OCI-LY1 (cell line): ENCODE data around the gene GBP7.
"Not testable (repeated sequence)": the region's sequence is repeated elsewhere in the genome, so short reads cannot be mapped to it uniquely, and the experiment has no call there.

Source experiments
- H2AFZ ChIP-seq: fragments of 200-600 bp; sonication (generic), shearing (Covaris generic); 2 replicates; pipeline ENCODE4 v1.6.0; 2014; ENCODE audit warnings: antibody characterized with exemption, mild to moderate bottlenecking, low read length
- H3F3A ChIP-seq: fragments of 200-600 bp; sonication (generic), shearing (Covaris generic); 2 replicates; pipeline ENCODE4 v1.6.0; 2014; ENCODE audit warnings: mild to moderate bottlenecking, antibody characterized with exemption, low read length, moderate library complexity; ENCODE audit not compliant: insufficient read depth
- H3K27ac ChIP-seq: fragments of 200-600 bp; sonication (generic); 2 replicates; pipeline ENCODE4 v1.5.1; 2014; ENCODE audit warnings: low read length, mixed run types, mild to moderate bottlenecking, low read depth; ENCODE audit not compliant: poor library complexity, severe bottlenecking
- H3K27me3 ChIP-seq: fragments of 200-600 bp; sonication (generic); 2 replicates; pipeline ENCODE4 v1.6.0; 2014; ENCODE audit warnings: antibody characterized with exemption, mild to moderate bottlenecking, low read length, moderate library complexity; ENCODE audit not compliant: insufficient read depth
- H3K36me3 ChIP-seq: fragments of 200-600 bp; sonication (generic); 2 replicates; pipeline ENCODE4 v1.6.1; 2014; ENCODE audit warnings: mild to moderate bottlenecking, antibody characterized with exemption, low read length, moderate library complexity, mixed read lengths; ENCODE audit not compliant: insufficient read depth
- H3K4me1 ChIP-seq: fragments of 200-600 bp; sonication (generic); 2 replicates; pipeline ENCODE4 v1.5.1; 2014; ENCODE audit warnings: mild to moderate bottlenecking, low read length, moderate library complexity; ENCODE audit not compliant: insufficient read depth, severe bottlenecking
- H3K4me2 ChIP-seq: fragments of 200-600 bp; sonication (generic), shearing (Covaris generic); 2 replicates; pipeline ENCODE4 v1.6.1; 2014; ENCODE audit warnings: low read length
- H3K4me3 ChIP-seq: fragments of 200-600 bp; sonication (generic); 2 replicates; pipeline ENCODE4 v1.5.1; 2014; ENCODE audit warnings: low read length, low read depth, mild to moderate bottlenecking, mixed read lengths; ENCODE audit not compliant: poor library complexity, severe bottlenecking
- H3K79me2 ChIP-seq: fragments of 200-600 bp; shearing (Covaris generic); 2 replicates; pipeline ENCODE4 v1.6.1; 2016; ENCODE audit warnings: mixed run types, low read length, mixed read lengths; ENCODE audit not compliant: insufficient read depth
- H3K9ac ChIP-seq: fragments of 200-600 bp; sonication (generic), shearing (Covaris generic); 2 replicates; pipeline ENCODE4 v1.6.1; 2014; ENCODE audit warnings: mild to moderate bottlenecking, low read length, mixed read lengths
- H3K9me2 ChIP-seq: fragments of 200-600 bp; sonication (generic), shearing (Covaris generic); 2 replicates; pipeline ENCODE4 v1.6.1; 2014; ENCODE audit warnings: low read depth, mild to moderate bottlenecking, low read length, mixed read lengths
- H3K9me3 ChIP-seq: fragments of 200-600 bp; shearing (Covaris generic); 2 replicates; pipeline ENCODE4 v1.6.1; 2014; ENCODE audit warnings: low read length, mixed read lengths
- H4K20me1 ChIP-seq: fragments of 200-600 bp; sonication (generic), shearing (Covaris generic); 2 replicates; pipeline ENCODE4 v1.6.0; 2016; ENCODE audit warnings: mild to moderate bottlenecking, low read length; ENCODE audit not compliant: insufficient read depth
- EZH2 ChIP-seq: fragments of 200-600 bp; sonication (generic), shearing (Covaris generic); IDR thresholded peaks from 2 replicates; pipeline ENCODE4 v1.8.0; 2017; ENCODE audit warnings: borderline replicate concordance, mixed run types, mild to moderate bottlenecking, antibody characterized with exemption, low read length, moderate library complexity, mixed read lengths
- TF ChIP-seq, protein P1 (sequence below): fragments of 200-600 bp; sonication (generic), shearing (Covaris generic); IDR thresholded peaks from 2 replicates; pipeline ENCODE4 v1.5.1; 2017; ENCODE audit warnings: mild to moderate bottlenecking, antibody characterized with exemption, low read length, moderate library complexity, mixed read lengths

GBP7 gene

GRCh38 chr1:89175601-89176256 lies at the start of gene GBP7:
Gene GBP7, minus strand, starts transcription at chr1:89176003. Its CDS starts 4,068 bp downstream, at chr1:89171935.
- Histone ChIP-seq H3F3A (no peaks in the 10 kb centered on the region), H3K9me3 (no peaks in the 10 kb centered on the region), H3K36me3 (no peaks in the 10 kb centered on the region), H4K20me1 (no peaks in the 10 kb centered on the region), H2AFZ (no peak within 1 kb of the TSS), H3K4me3 (no peak within 1 kb of the TSS), H3K9ac (no peak within 1 kb of the TSS), H3K27ac (no peak within 1 kb of the TSS), H3K4me2 (no peak within 1 kb of the TSS), H3K79me2 (no peaks in the 10 kb centered on the region), H3K27me3 (no peaks in the 10 kb centered on the region), H3K9me2 (no peaks in the 10 kb centered on the region), H3K4me1 (no peaks in the 10 kb centered on the region)
- no peak for TF ChIP-seq EZH2
- TF ChIP-seq, protein P1, sequence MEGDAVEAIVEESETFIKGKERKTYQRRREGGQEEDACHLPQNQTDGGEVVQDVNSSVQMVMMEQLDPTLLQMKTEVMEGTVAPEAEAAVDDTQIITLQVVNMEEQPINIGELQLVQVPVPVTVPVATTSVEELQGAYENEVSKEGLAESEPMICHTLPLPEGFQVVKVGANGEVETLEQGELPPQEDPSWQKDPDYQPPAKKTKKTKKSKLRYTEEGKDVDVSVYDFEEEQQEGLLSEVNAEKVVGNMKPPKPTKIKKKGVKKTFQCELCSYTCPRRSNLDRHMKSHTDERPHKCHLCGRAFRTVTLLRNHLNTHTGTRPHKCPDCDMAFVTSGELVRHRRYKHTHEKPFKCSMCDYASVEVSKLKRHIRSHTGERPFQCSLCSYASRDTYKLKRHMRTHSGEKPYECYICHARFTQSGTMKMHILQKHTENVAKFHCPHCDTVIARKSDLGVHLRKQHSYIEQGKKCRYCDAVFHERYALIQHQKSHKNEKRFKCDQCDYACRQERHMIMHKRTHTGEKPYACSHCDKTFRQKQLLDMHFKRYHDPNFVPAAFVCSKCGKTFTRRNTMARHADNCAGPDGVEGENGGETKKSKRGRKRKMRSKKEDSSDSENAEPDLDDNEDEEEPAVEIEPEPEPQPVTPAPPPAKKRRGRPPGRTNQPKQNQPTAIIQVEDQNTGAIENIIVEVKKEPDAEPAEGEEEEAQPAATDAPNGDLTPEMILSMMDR: no peak

DNA sequence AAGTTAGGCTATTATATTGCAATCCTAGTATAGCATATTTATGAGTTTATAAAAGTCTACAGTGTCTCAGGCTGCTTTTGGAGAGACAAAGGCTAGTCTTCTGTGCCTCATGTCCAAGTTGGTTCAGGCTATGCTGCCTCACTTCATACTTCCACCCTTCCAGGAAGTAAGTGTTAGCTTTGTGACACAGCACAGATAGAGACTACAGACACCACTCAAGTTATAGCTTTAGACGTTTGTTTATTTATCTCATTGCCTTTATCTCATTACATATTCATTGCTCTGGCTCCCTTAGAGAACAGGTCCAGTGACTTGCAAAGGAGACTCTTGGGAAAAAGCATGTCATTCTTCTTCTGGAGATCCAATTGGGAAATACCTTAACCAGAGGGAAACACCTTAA lies 45.5 kb upstream of the GBP7 start:
- Histone ChIP-seq H2AFZ (no peak overlapping the region), H3K79me2 (no peaks in the 10 kb centered on the region), H3K4me3 (no peak overlapping the region)

GRCh38 chr1:89219851-89220250 lies 44.0 kb upstream of the GBP7 start:
- not testable (repeated sequence) for H3K4me1 ChIP-seq, H3K9ac ChIP-seq, H3K9me3 ChIP-seq, H3K9me2 ChIP-seq, H3K27me3 ChIP-seq, H3K36me3 ChIP-seq, H3K27ac ChIP-seq, H4K20me1 ChIP-seq, H3F3A ChIP-seq, H3K79me2 ChIP-seq, H3K4me3 ChIP-seq, H2AFZ ChIP-seq, H3K4me2 ChIP-seq

More for the DNA sequence above, 45.5 kb upstream of the GBP7 start:
- Histone ChIP-seq H3K4me1 (no peaks in the 10 kb centered on the region), H3K27ac (no peak overlapping the region), H3K9me2 (no peaks in the 10 kb centered on the region), H3K36me3 (no peaks in the 10 kb centered on the region), H3K4me2 (no peak overlapping the region), H3K27me3 (no peaks in the 10 kb centered on the region), H3K9ac (no peak overlapping the region), H3K9me3 (no peaks in the 10 kb centered on the region), H3F3A (no peaks in the 10 kb centered on the region), H4K20me1 (no peaks in the 10 kb centered on the region)
- TF ChIP-seq, protein P1: no peak
- TF ChIP-seq EZH2: no peak

DNA sequence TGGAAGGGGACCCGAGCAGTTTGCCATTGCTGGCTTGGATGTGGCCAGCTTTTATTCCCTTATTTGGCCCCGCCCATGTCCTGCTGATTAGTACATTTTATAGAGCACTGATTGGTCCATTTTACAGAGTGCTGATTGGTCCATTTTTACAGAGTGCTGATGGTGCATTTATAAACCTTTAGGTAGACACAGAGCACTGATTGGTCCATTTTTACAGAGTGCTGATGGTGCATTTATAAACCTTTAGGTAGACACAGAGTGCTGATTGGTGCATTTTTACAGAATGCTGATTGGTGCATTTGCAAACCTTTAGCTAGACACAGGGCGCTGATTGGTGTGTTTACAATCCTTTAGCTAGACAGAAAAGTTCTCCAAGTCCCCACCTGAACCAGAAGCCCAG lies 43.1 kb upstream of the GBP7 start:
- H3K4me2 ChIP-seq, H3K27me3 ChIP-seq, H3K27ac ChIP-seq, H3K9me2 ChIP-seq, H3K9me3 ChIP-seq, H3K36me3 ChIP-seq, H3K4me3 ChIP-seq, H3K79me2 ChIP-seq, H3F3A ChIP-seq, H3K4me1 ChIP-seq, H3K9ac ChIP-seq, H4K20me1 ChIP-seq, H2AFZ ChIP-seq: not testable (repeated sequence)
